Liver (tissue), 9 donors: ENCODE data around the gene RHOT2. TPM values are rescaled to one million over a fixed set of nuclear protein-coding genes. Genes with fewer than 3 reads are reported as not detected.
A peak's percentile ranks its signal among the peaks of the same experiment; 100 is the strongest.

ENCODE experiments used
- DNase-seq: peaks from one replicate; pipeline ENCODE4 v3.0.0-alpha.2; 2017; ENCODE audit warnings: low spot score
- H3K27ac ChIP-seq, 2 donors: one replicate each; pipeline ENCODE4 v1.7.0; 2013; ENCODE audit warnings: inconsistent platforms in 2 of 2, low read length in 2 of 2, control low read depth in 1 of 2, low read depth in 1 of 2, mild to moderate bottlenecking in 1 of 2
- H3K27me3 ChIP-seq, 4 donors: one replicate each; pipeline versions ENCODE4 v1.6.1 to v1.7.0; 2013; ENCODE audit warnings: low read length in 3 of 4, inconsistent platforms in 1 of 4, mild to moderate bottlenecking in 1 of 4, moderate library complexity in 1 of 4; ENCODE audit not compliant: control insufficient read depth in 4 of 4, insufficient read depth in 4 of 4
- H3K36me3 ChIP-seq, 4 donors: one replicate each; pipeline versions ENCODE4 v1.6.1 to v1.7.0; 2013; ENCODE audit warnings: low read length in 3 of 4, mild to moderate bottlenecking in 3 of 4, low read depth in 1 of 4, moderate library complexity in 1 of 4; ENCODE audit not compliant: control insufficient read depth in 4 of 4, insufficient read depth in 3 of 4
- H3K4me1 ChIP-seq, 4 donors: one replicate each; pipeline versions ENCODE4 v1.6.1 to v1.7.0; 2013; ENCODE audit warnings: low read length in 3 of 4, mild to moderate bottlenecking in 3 of 4, moderate library complexity in 1 of 4; ENCODE audit not compliant: control insufficient read depth in 4 of 4, insufficient read depth in 4 of 4
- H3K4me3 ChIP-seq, 3 donors: one replicate each; pipeline versions ENCODE4 v1.6.1 to v1.7.0; 2013; ENCODE audit warnings: low read length in 3 of 3, control low read depth in 1 of 3, low read depth in 1 of 3, mild to moderate bottlenecking in 1 of 3
- H3K9ac ChIP-seq, 2 donors: one replicate each; pipeline ENCODE4 v1.7.0; 2013; ENCODE audit warnings: low read length in 2 of 2, mild to moderate bottlenecking in 2 of 2, moderate library complexity in 2 of 2, control low read depth in 1 of 2, low read depth in 1 of 2
- H3K9me3 ChIP-seq, 4 donors: one replicate each; pipeline versions ENCODE4 v1.6.1 to v1.7.0; 2013; ENCODE audit warnings: low read length in 3 of 4; ENCODE audit not compliant: control insufficient read depth in 4 of 4
- EGR1 ChIP-seq, 2 donors: IDR thresholded peaks; 2 replicates each; pipeline ENCODE4 v1.6.1; 2016 to 2018; ENCODE audit warnings: antibody characterized with exemption in 2 of 2, low read depth in 2 of 2
- FOXA1 ChIP-seq: IDR thresholded peaks from 2 replicates; pipeline ENCODE4 v1.6.1; 2016; ENCODE audit warnings: antibody characterized with exemption
- FOXA2 ChIP-seq: IDR thresholded peaks from 2 replicates; pipeline ENCODE4 v1.6.1; 2016; ENCODE audit warnings: antibody characterized with exemption
- GABPA ChIP-seq, 2 donors: IDR thresholded peaks in 1 of 2; conservative IDR thresholded peaks in 1 of 2; 2 replicates each; pipeline ENCODE4 v1.6.1; 2016; ENCODE audit warnings: antibody characterized with exemption in 2 of 2, mild to moderate bottlenecking in 1 of 2, moderate library complexity in 1 of 2
- HNF4A ChIP-seq, 2 donors: conservative IDR thresholded peaks; 2 replicates each; pipeline ENCODE4 v1.6.1; 2016; ENCODE audit warnings: antibody characterized with exemption in 2 of 2, mild to moderate bottlenecking in 2 of 2
- HNF4G ChIP-seq: IDR thresholded peaks from 2 replicates; pipeline ENCODE4 v1.6.1; 2016; ENCODE audit warnings: antibody characterized with exemption
- JUND ChIP-seq, 2 donors: IDR thresholded peaks; 2 replicates each; pipeline ENCODE4 v1.6.1; 2016; ENCODE audit warnings: antibody characterized with exemption in 2 of 2
- NR2F2 ChIP-seq: IDR thresholded peaks from 2 replicates; pipeline ENCODE4 v1.6.1; 2016; ENCODE audit warnings: antibody characterized with exemption
- RAD21 ChIP-seq, 2 donors: IDR thresholded peaks; 2 replicates each; pipeline ENCODE4 v1.6.1; 2016; ENCODE audit warnings: antibody characterized with exemption in 2 of 2, mild to moderate bottlenecking in 2 of 2
- REST ChIP-seq: IDR thresholded peaks from 2 replicates; pipeline ENCODE4 v1.6.1; 2016; ENCODE audit warnings: antibody characterized with exemption, mild to moderate bottlenecking
- RXRA ChIP-seq, 2 donors: IDR thresholded peaks; 2 replicates each; pipeline ENCODE4 v1.6.1; 2017 to 2018; ENCODE audit warnings: antibody characterized with exemption in 2 of 2, mild to moderate bottlenecking in 1 of 2
- SP1 ChIP-seq: IDR thresholded peaks from 2 replicates; pipeline ENCODE4 v1.6.1; 2018; ENCODE audit warnings: antibody characterized with exemption, mild to moderate bottlenecking
- TAF1 ChIP-seq: conservative IDR thresholded peaks from 2 replicates; pipeline ENCODE4 v1.6.1; 2016; ENCODE audit warnings: antibody characterized with exemption, mild to moderate bottlenecking
- ZBTB33 ChIP-seq: IDR thresholded peaks from 2 replicates; pipeline ENCODE4 v1.6.1; 2016; ENCODE audit warnings: antibody characterized with exemption
- WGBS: extraction: QIAGEN DNeasy Blood & Tissue Kit; methylation state at CpG from one replicate; pipeline ENCODE4 v1.1.7; 2013; 5-methylcytosine and 5-hydroxymethylcytosine counted together
- polyA plus RNA-seq, 2 donors: library from polyadenylated mRNA; stranded (reverse) in 1 of 2; unstranded in 1 of 2; fragments of 200-250 nt in 1 of 2; fragments of >200 nt in 1 of 2; fragmentation: Nextera tagmentation in 1 of 2; extraction: Ambion mirVana in 1 of 2; gene quantifications; one replicate each; pipeline versions ENCODE4 v1.2.1 to v1.2.3, GENCODE V29; 2013 to 2015
- total RNA-seq, 2 donors: library from RNA; depleted of rRNA; stranded (reverse); fragments of >200 nt; gene quantifications; one replicate each; pipeline ENCODE4 v1.2.3, GENCODE V29; 2014
- TF ChIP-seq, protein P1 (sequence below): IDR thresholded peaks from 2 replicates; pipeline ENCODE4 v1.6.1; 2016; ENCODE audit warnings: antibody characterized with exemption
- TF ChIP-seq, protein P2 (sequence below): IDR thresholded peaks from 2 replicates; pipeline ENCODE4 v1.6.1; 2016; ENCODE audit warnings: antibody characterized with exemption
- TF ChIP-seq, protein P3 (sequence below): fragments of 150-350 bp; IDR thresholded peaks from 2 replicates; pipeline ENCODE4 v1.5.1; 2017; ENCODE audit warnings: improper control_type of control experiment, low read depth, low read length; ENCODE audit not compliant: missing input control
- donor health status: healthy.
- donor health status: healthy.
- donor health status: healthy.
- donor health status: healthy.
- donor health status: healthy.

Gene RHOT2
- total and polyA plus RNA-seq, 4 donors = 20.8 to 37.9 (median 34.3) TPM

DNA sequence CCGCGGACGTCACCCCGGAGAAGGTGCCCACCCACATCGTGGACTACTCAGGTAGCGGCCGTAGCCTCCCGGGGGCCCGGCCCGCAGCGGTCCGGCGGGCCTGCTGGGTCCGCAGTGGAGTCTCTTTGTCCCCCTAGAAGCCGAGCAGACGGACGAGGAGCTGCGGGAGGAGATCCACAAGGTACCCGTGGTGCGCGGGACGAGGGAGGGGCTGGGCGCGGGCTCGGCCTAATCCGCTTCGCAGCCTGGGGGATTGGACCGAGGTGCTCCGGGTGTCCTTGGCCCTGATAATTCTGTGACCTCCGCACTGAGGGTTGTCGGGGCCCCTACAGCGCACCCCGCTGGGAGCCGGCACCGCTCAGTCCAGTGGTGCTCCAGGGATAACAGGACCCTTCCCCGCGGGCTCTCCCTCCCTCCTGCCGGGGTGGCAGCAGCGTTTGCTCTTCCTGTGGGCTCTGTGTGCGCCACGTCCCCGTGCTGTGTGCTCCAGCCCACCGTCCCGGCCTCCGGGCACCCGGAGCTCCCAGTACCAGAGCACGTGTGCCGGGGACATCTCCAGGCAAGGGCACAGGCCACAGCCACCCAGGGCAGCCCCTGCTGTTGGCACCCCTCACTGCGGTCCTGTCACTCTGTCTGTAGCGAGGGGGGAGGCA is 713 bp downstream of the RHOT2 start:
- TF ChIP-seq FOXA1 (no peak), RAD21 (IDR thresholded peaks at IDR 0.05) (no peak), REST (no peak), SP1 (no peak), TAF1 (no peak), HNF4A (conservative IDR thresholded peaks at IDR 0.05) (no peak), FOXA2 (no peak), HNF4G (no peak), GABPA (IDR thresholded peaks at IDR 0.05 in 1 of 2, conservative IDR thresholded peaks at IDR 0.05 in 1 of 2) (no peak), ZBTB33 (no peak)
- TF ChIP-seq, protein P1, sequence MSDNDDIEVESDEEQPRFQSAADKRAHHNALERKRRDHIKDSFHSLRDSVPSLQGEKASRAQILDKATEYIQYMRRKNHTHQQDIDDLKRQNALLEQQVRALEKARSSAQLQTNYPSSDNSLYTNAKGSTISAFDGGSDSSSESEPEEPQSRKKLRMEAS = no peak
- TF ChIP-seq, protein P2, sequence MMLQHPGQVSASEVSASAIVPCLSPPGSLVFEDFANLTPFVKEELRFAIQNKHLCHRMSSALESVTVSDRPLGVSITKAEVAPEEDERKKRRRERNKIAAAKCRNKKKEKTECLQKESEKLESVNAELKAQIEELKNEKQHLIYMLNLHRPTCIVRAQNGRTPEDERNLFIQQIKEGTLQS = no peak
- TF ChIP-seq, protein P3, sequence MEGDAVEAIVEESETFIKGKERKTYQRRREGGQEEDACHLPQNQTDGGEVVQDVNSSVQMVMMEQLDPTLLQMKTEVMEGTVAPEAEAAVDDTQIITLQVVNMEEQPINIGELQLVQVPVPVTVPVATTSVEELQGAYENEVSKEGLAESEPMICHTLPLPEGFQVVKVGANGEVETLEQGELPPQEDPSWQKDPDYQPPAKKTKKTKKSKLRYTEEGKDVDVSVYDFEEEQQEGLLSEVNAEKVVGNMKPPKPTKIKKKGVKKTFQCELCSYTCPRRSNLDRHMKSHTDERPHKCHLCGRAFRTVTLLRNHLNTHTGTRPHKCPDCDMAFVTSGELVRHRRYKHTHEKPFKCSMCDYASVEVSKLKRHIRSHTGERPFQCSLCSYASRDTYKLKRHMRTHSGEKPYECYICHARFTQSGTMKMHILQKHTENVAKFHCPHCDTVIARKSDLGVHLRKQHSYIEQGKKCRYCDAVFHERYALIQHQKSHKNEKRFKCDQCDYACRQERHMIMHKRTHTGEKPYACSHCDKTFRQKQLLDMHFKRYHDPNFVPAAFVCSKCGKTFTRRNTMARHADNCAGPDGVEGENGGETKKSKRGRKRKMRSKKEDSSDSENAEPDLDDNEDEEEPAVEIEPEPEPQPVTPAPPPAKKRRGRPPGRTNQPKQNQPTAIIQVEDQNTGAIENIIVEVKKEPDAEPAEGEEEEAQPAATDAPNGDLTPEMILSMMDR = no peak
- Histone ChIP-seq H3K9ac (peak overlapping the region; percentile 50 to 51), H3K27ac (peak overlapping the region in 1 of 2 donors; percentile 51), H3K36me3 (peaks cover 5 to 35% (median 18%) of the 10 kb centered on the region in 4 donors), H3K4me3 (peak overlapping the region; percentile 58 to 93 (median 80)), H3K27me3 (no peaks in the 10 kb centered on the region), H3K4me1 (peaks cover 7 to 19% (median 15%) of the 10 kb centered on the region in 4 donors), H3K9me3 (no peaks in the 10 kb centered on the region)
- WGBS = 11% methylated on average over 50 of the region's 50 CpGs
- DNase-seq = no peak

DNA sequence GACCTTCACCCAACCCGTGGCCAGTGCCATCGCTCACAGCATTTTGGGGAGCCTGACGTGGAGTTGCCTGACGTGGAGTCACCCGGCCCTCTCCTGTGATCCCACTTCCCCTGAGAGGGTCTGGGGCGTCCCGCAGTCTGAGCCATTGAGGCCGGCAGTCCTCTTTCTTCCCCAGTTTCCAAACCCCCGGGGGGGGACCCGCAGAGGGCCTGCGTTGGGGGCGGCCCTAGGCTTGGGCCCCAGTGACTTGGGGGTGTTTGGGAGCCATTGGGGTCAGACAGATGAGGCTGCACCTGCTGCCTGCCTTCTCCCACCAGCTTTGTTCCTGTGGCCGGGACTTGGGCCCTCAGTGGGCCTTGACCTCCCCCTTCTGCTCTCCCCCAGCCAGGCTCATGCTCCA is 1.7 kb downstream of the RHOT2 start:
- WGBS = 95% methylated on average over 13 of the region's 13 CpGs
- no peaks in the 10 kb centered on the region for H3K9me3 ChIP-seq
- H3K9ac ChIP-seq = no peak overlapping the region
- no peak for DNase-seq
- H3K27ac ChIP-seq = no peak overlapping the region
- no peaks in the 10 kb centered on the region for H3K27me3 ChIP-seq
- H3K4me1 ChIP-seq = peaks cover 7 to 19% (median 15%) of the 10 kb centered on the region in 4 donors
- TF ChIP-seq RAD21 (IDR thresholded peaks at IDR 0.05) (no peak), EGR1 (IDR thresholded peaks at IDR 0.05; ENCODE audit: low read depth in 2 of 2) (no peak), JUND (IDR thresholded peaks at IDR 0.05) (no peak), RXRA (IDR thresholded peaks at IDR 0.05) (no peak), NR2F2 (no peak), TAF1 (no peak)
- TF ChIP-seq, protein P3 = no peak
- TF ChIP-seq, protein P2 = no peak
- H3K36me3 ChIP-seq = peaks cover 5 to 37% (median 19%) of the 10 kb centered on the region in 4 donors
- H3K4me3 ChIP-seq = no peak overlapping the region
